ENCODE measurements around the gene ZBTB17.

The ZBTB17 gene

DNA sequence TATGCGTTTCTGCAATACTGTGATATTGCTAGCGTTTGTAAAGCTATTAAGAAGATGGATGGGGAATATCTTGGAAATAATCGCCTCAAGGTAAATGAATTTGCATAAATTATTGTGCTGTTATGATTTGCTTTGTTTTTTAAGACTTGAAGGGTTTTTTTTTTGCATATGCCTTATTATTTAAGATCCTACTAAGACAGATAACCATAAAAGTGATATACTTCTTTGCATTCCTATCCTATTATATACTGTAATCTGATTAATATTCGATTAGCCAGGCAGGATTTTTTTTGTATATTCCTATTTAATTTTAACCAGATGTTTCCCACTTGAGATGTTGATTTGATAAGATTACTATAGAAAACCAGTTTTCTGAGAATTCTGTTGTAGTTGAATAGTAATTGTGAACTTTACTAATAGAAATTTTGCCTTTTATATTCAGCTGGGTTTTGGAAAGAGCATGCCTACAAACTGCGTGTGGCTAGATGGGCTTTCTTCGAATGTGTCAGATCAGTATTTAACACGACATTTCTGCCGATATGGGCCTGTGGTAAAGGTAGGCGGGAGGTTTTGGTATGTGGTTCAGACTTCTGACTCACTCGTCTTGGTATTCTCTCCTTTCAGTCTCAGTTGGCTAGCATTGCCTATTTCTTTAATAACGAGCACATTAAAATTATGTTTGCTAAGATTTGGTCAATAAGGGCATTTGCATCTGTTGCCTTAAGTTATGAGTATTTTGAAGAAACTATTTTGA is 56.8 kb downstream of the ZBTB17 start:
- H3F3A ChIP-seq (ENCODE audit: control insufficient read depth, insufficient read depth): peaks cover 6% of the 10 kb centered on the region; the same call in 1 of the 2 replicates
- no peaks in the 10 kb centered on the region for H3K9me2 ChIP-seq (replicated peaks; ENCODE audit: control insufficient read depth, low read length)
- H4K20me1 ChIP-seq (ENCODE audit: control insufficient read depth, insufficient read depth, low read depth, low read length): peaks cover 5% of the 10 kb centered on the region; the same call in 1 of the 2 replicates
- H3K4me3 ChIP-seq (ENCODE audit: low read length): no peak overlapping the region
- peaks cover 56% of the 10 kb centered on the region for H3K79me2 ChIP-seq (ENCODE audit: control insufficient read depth, low read length)
- no peak overlapping the region for H3K4me2 ChIP-seq (ENCODE audit: low read length)
- H3K27ac ChIP-seq (ENCODE audit: low read depth, low read length): no peak overlapping the region
- H3K27me3 ChIP-seq (ENCODE audit: control insufficient read depth, low read length): no peaks in the 10 kb centered on the region
- no peak for TF ChIP-seq EZH2phosphoT487 (IDR thresholded peaks at IDR 0.05; ENCODE audit: borderline replicate concordance, low read length)
- TF ChIP-seq, protein P1, sequence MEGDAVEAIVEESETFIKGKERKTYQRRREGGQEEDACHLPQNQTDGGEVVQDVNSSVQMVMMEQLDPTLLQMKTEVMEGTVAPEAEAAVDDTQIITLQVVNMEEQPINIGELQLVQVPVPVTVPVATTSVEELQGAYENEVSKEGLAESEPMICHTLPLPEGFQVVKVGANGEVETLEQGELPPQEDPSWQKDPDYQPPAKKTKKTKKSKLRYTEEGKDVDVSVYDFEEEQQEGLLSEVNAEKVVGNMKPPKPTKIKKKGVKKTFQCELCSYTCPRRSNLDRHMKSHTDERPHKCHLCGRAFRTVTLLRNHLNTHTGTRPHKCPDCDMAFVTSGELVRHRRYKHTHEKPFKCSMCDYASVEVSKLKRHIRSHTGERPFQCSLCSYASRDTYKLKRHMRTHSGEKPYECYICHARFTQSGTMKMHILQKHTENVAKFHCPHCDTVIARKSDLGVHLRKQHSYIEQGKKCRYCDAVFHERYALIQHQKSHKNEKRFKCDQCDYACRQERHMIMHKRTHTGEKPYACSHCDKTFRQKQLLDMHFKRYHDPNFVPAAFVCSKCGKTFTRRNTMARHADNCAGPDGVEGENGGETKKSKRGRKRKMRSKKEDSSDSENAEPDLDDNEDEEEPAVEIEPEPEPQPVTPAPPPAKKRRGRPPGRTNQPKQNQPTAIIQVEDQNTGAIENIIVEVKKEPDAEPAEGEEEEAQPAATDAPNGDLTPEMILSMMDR (IDR thresholded peaks at IDR 0.05; ENCODE audit: low read depth, low read length, poor library complexity, severe bottlenecking): no peak
- no peaks in the 10 kb centered on the region for H3K9me3 ChIP-seq (ENCODE audit: control insufficient read depth, insufficient read depth, low read length)
- peaks cover 88% of the 10 kb centered on the region for H3K36me3 ChIP-seq (ENCODE audit: control insufficient read depth, low read length)
- peaks cover 25% of the 10 kb centered on the region for H3K4me1 ChIP-seq (ENCODE audit: control insufficient read depth, low read length)

DNA sequence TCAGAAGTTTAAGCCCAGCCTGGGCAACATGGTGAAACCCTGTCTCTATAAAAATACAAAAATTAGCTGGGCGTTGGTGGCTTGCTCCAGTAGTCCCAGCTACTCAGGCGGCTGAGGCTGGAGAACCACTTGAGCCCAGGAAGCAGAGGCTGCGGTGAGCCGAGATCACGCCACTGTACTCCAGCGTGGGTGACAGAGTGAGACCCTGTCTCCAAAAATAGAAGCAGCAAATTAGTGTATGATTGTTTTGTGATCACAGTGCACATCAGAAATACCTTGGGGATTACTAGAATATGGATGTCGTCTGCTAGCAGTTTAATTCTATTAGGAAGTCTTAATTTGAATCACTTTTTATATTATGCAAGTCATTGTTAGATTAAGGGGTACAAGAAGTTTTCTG is 59.0 kb downstream of the ZBTB17 start:
- peaks cover 6% of the 10 kb centered on the region; the same call in 1 of the 2 replicates for H3F3A ChIP-seq (ENCODE audit: control insufficient read depth, insufficient read depth)
- peaks cover 75% of the 10 kb centered on the region for H3K79me2 ChIP-seq (ENCODE audit: control insufficient read depth, low read length)
- no peaks in the 10 kb centered on the region for H3K9me3 ChIP-seq (ENCODE audit: control insufficient read depth, insufficient read depth, low read length)
- no peak overlapping the region for H3K4me3 ChIP-seq (ENCODE audit: low read length)
- peaks cover 25% of the 10 kb centered on the region for H3K4me1 ChIP-seq (ENCODE audit: control insufficient read depth, low read length)
- H3K27ac ChIP-seq (ENCODE audit: low read depth, low read length): peak overlapping the region; percentile 19
- TF ChIP-seq EZH2phosphoT487 (IDR thresholded peaks at IDR 0.05; ENCODE audit: borderline replicate concordance, low read length): no peak
- TF ChIP-seq, protein P1 (IDR thresholded peaks at IDR 0.05; ENCODE audit: low read depth, low read length, poor library complexity, severe bottlenecking): no peak
- no peaks in the 10 kb centered on the region for H3K27me3 ChIP-seq (ENCODE audit: control insufficient read depth, low read length)
- peaks cover 89% of the 10 kb centered on the region for H3K36me3 ChIP-seq (ENCODE audit: control insufficient read depth, low read length)
- H3K4me2 ChIP-seq (ENCODE audit: low read length): peak overlapping the region; percentile 18
- H3K9me2 ChIP-seq (replicated peaks; ENCODE audit: control insufficient read depth, low read length): no peaks in the 10 kb centered on the region
- peaks cover 5% of the 10 kb centered on the region for H4K20me1 ChIP-seq (ENCODE audit: control insufficient read depth, insufficient read depth, low read depth, low read length)

DNA sequence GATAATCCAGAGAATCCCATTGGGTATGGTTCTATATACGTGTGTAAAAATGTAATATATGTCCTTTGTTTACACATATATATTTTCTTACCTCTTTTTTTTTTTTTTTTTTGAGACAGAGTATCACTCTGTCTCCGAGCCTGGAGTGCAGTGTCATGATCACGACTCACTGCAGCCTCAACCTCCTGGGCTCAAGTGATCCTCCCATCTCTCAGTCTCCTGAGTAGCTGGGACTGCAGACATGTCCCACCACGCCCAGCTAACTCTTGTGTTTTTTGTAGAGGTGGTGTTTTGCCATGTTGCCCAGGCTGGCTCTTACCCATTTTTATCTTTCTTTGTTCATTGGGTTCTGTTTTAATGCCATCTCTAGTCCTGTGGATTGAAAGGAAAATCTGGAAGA is 59.5 kb downstream of the ZBTB17 start:
- Histone ChIP-seq H3K4me2 (ENCODE audit: low read length) (peak overlapping the region; percentile 18; the same call in 1 of the 2 replicates), H3K4me1 (ENCODE audit: control insufficient read depth, low read length) (peaks cover 25% of the 10 kb centered on the region), H3K36me3 (ENCODE audit: control insufficient read depth, low read length) (peaks cover 89% of the 10 kb centered on the region)

More for the DNA sequence above, 59.5 kb downstream of the ZBTB17 start:
- H3F3A ChIP-seq (ENCODE audit: control insufficient read depth, insufficient read depth): peaks cover 6% of the 10 kb centered on the region; the same call in 1 of the 2 replicates
- H3K27ac ChIP-seq (ENCODE audit: low read depth, low read length): peak overlapping the region; percentile 19
- TF ChIP-seq, protein P1 (IDR thresholded peaks at IDR 0.05; ENCODE audit: low read depth, low read length, poor library complexity, severe bottlenecking): no peak
- TF ChIP-seq EZH2phosphoT487 (IDR thresholded peaks at IDR 0.05; ENCODE audit: borderline replicate concordance, low read length): no peak
- H3K9me2 ChIP-seq (replicated peaks; ENCODE audit: control insufficient read depth, low read length): no peaks in the 10 kb centered on the region
- H3K79me2 ChIP-seq (ENCODE audit: control insufficient read depth, low read length): peaks cover 80% of the 10 kb centered on the region
- H4K20me1 ChIP-seq (ENCODE audit: control insufficient read depth, insufficient read depth, low read depth, low read length): peaks cover 5% of the 10 kb centered on the region
- no peaks in the 10 kb centered on the region for H3K27me3 ChIP-seq (ENCODE audit: control insufficient read depth, low read length)
- H3K9me3 ChIP-seq (ENCODE audit: control insufficient read depth, insufficient read depth, low read length): no peaks in the 10 kb centered on the region
- no peak overlapping the region for H3K4me3 ChIP-seq (ENCODE audit: low read length)

All from DOHH2 (cell line).